Activated CD4-positive, alpha-beta T cell treated with anti-CD3 and anti-CD28 coated beads, Interleukin-2, amount 10 ng/mL, durations not matched to agents 7 days and 5 days (primary cell): ENCODE measurements around the gene RIF1. TPM values are rescaled to one million over a fixed set of nuclear protein-coding genes. Genes with fewer than 3 reads are reported as not detected.

Experiments used
- CTCF ChIA-PET: fragments of 350-600 bp; sonication (Branson Sonifier 250); formaldehyde crosslinking; loops from one replicate; lab custom pipeline; 2021; ENCODE audit warnings: antibody characterized with exemption; lab: Charles Lee
- POLR2A ChIA-PET: fragments of 350-600 bp; sonication (Branson Sonifier 250); formaldehyde crosslinking; loops from one replicate; lab custom pipeline; 2021; ENCODE audit warnings: antibody characterized with exemption; lab: Charles Lee
- DNase-seq: peaks from one replicate; pipeline ENCODE4 v3.0.0-alpha.2; 2020
- H3K27ac Mint-ChIP-seq: one replicate; pipeline ENCODE4 v1.8.0; 2021; ENCODE audit warnings: mild to moderate bottlenecking, moderate library complexity, mixed read lengths
- H3K27me3 Mint-ChIP-seq: one replicate; pipeline ENCODE4 v1.8.0; 2021; ENCODE audit warnings: mixed read lengths
- H3K36me3 Mint-ChIP-seq: one replicate; pipeline ENCODE4 v1.8.0; 2021; ENCODE audit warnings: low read depth, mixed read lengths
- H3K4me1 Mint-ChIP-seq: one replicate; pipeline ENCODE4 v1.8.0; 2021; ENCODE audit warnings: mixed read lengths
- H3K4me3 Mint-ChIP-seq: one replicate; pipeline ENCODE4 v1.8.0; 2021; ENCODE audit warnings: mild to moderate bottlenecking, moderate library complexity, mixed read lengths
- H3K9me3 Mint-ChIP-seq: one replicate; pipeline ENCODE4 v1.8.0; 2021; ENCODE audit warnings: mixed read lengths
- total RNA-seq, 2 experiments: library from RNA; stranded (reverse); gene quantifications; one replicate each; pipeline ENCODE4 v1.2.3, GENCODE V29; 2021

The RIF1 gene
- total RNA-seq, 2 experiments from 2014 or later, result 57.1 to 57.3 TPM

- DNase-seq, result no peak
- Mint-ChIP-seq H3K9me3 (no peaks in the 10 kb centered on the region), H3K4me1 (peaks cover 16% of the 10 kb centered on the region), H3K27ac (no peak overlapping the region), H3K27me3 (no peaks in the 10 kb centered on the region), H3K4me3 (no peak overlapping the region), H3K36me3 (peaks cover 57% of the 10 kb centered on the region)
- ChIA-PET CTCF (interaction anchor here (0.8 kb wide), 1 partner anchor 116 kb away, joined by 4 read pairs; no protein-coding TSS in a partner anchor), POLR2A (no interaction called here)
These were observed 74.4 kb downstream of the RIF1 start for GRCh38 chr2:151484100-151484499.

DNA sequence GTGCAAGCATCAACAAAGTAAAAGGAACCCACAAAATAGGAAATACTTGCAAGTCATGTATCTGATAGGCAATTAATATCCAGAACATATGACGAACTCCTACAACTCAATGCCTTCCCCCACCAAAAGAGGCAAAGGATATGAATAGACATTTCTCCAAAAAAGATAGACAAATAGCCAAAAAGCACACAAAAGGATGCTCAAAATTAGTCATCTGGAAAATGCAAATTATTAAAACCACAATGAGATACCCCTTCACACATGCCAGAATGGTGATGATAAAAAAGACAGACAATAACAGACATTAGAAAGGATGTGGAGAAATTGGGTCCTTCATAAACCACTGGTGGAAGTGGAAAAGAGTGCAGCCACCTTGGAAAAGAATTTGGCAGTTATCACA lies 76.4 kb downstream of the RIF1 start:
- Mint-ChIP-seq H3K27me3 (no peaks in the 10 kb centered on the region), H3K27ac (no peak overlapping the region), H3K9me3 (no peaks in the 10 kb centered on the region), H3K36me3 (peaks cover 48% of the 10 kb centered on the region), H3K4me1 (peaks cover 11% of the 10 kb centered on the region), H3K4me3 (no peak overlapping the region)
- ChIA-PET POLR2A (no interaction called here), CTCF (no interaction called here)
- DNase-seq, result no peak

DNA sequence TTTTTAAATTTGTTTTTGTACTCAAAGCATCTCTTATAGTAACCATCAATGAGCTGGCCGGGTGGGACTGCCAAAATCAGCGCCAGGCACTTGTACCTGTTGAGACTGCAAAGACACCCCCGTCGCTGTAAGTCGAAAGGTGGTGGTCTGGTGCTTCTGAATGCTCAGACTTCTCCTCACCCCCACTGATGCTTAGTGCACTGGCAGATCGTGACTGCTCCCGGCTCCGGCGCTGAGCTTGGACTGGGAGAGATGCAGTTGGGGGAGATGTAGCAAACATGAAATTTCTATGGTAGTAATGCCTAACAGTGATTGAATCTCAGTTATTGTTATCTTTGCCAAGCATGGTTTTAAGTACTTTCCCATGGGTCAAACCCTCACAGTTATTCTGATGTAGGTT lies 80.6 kb downstream of the RIF1 start:
- H3K27me3 Mint-ChIP-seq, result no peaks in the 10 kb centered on the region
- H3K9me3 Mint-ChIP-seq, result no peaks in the 10 kb centered on the region
- DNase-seq, result no peak
- no peaks in the 10 kb centered on the region for H3K4me1 Mint-ChIP-seq
- peaks cover 16% of the 10 kb centered on the region for H3K36me3 Mint-ChIP-seq
- CTCF ChIA-PET, result no interaction called here
- H3K27ac Mint-ChIP-seq, result no peak overlapping the region
- POLR2A ChIA-PET, result no interaction called here
- no peak overlapping the region for H3K4me3 Mint-ChIP-seq

DNA sequence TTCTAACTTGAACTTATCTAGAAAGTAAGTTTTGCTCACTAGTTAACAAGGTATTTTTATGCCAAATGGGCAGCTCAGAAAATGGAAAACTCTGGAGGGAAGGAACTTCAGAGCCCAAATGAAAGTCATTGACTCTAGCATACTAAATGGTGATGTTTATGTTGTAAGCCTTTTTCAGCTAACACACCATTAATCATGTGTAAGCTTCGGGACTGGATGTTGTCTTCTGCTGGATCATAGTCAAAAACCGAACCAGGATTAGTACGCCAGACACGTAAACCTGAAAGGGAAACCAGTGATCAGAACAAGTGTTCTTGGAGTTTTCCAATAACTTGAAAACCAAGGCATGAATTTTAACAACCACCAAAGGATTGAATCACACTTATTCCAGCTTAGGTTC lies 81.8 kb downstream of the RIF1 start:
- H3K4me3 Mint-ChIP-seq, result no peak overlapping the region
- no peaks in the 10 kb centered on the region for H3K9me3 Mint-ChIP-seq
- no peaks in the 10 kb centered on the region for H3K4me1 Mint-ChIP-seq
- peaks cover 8% of the 10 kb centered on the region for H3K36me3 Mint-ChIP-seq
- H3K27ac Mint-ChIP-seq, result no peak overlapping the region
- no peak for DNase-seq
- ChIA-PET POLR2A (no interaction called here), CTCF (no interaction called here)
- no peaks in the 10 kb centered on the region for H3K27me3 Mint-ChIP-seq

DNA sequence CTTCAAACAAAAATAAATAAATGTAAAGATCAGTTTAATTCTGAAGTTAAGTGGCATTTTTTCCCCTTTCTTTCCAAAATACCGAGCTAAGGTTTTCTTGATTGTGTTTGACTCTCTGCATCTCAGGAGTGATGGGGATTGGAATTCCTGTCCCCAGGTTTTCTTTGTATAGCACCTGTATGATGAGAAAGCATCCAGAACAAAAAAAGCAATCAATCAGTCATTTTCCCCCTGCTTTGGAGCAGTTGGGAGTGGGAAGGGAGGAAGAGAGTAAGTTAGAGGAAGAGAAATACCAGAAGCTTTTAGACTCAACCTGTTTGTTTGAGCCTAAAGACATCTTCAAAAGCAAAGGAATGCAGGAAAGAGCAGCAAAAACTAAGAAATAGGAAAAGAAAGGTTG lies 88.5 kb downstream of the RIF1 start:
- Mint-ChIP-seq H3K27me3 (no peaks in the 10 kb centered on the region), H3K9me3 (no peaks in the 10 kb centered on the region), H3K36me3 (peaks cover 2% of the 10 kb centered on the region), H3K4me3 (no peak overlapping the region), H3K4me1 (no peaks in the 10 kb centered on the region), H3K27ac (no peak overlapping the region)
- POLR2A ChIA-PET, result no interaction called here
- CTCF ChIA-PET, result no interaction called here
- DNase-seq, result no peak

DNA sequence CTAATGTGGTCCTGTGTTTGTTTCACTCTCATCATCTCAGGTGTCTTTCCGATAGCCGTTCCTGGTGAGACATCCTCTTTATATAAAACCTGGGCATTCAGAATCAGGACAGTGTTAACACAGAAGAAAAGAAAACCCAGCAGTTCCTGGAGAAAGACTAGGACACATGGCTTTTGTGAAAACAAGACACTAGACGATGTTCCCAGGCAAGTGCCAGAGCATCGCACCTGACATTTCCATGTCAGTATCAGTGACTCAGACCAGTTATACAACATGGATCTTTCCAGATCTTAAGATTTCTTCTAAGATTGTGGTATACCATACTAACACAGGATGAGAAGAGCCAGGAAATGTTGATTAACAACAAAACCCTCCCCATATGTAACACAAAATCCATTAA lies 96.5 kb downstream of the RIF1 start:
- POLR2A ChIA-PET, result no interaction called here
- no peak for DNase-seq
- H3K27ac Mint-ChIP-seq, result no peak overlapping the region
- H3K4me3 Mint-ChIP-seq, result no peak overlapping the region
- no peaks in the 10 kb centered on the region for H3K4me1 Mint-ChIP-seq
- no peaks in the 10 kb centered on the region for H3K27me3 Mint-ChIP-seq
- H3K36me3 Mint-ChIP-seq, result no peaks in the 10 kb centered on the region
- CTCF ChIA-PET, result interaction anchor here (1.2 kb wide), 1 partner anchor 12 kb away, joined by 3 read pairs; no protein-coding TSS in a partner anchor
- no peaks in the 10 kb centered on the region for H3K9me3 Mint-ChIP-seq

DNA sequence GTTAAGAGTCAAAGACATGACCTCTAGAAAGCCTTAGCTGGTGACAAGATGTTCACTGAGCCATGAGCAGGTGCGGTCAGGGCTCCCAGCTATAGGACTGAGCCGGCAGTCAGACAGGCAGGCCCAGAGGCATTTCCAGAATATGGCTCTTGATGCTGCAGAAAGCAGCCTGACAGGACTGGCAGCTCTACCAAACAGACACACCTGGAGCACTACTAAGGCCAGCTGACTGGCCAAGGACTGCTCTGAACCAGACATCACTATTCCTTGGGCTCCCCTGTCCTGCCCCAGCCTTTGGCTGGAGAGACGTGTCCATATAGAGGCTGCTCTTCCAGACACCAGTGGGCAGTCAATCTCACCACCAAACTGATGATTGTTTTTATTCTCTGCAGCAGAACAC lies 98.8 kb downstream of the RIF1 start:
- Mint-ChIP-seq H3K9me3 (no peaks in the 10 kb centered on the region), H3K4me3 (no peak overlapping the region), H3K36me3 (no peaks in the 10 kb centered on the region), H3K4me1 (no peaks in the 10 kb centered on the region), H3K27ac (no peak overlapping the region), H3K27me3 (no peaks in the 10 kb centered on the region)
- ChIA-PET CTCF (no interaction called here), POLR2A (no interaction called here)
- no peak for DNase-seq

- no peak for DNase-seq
- Mint-ChIP-seq H3K27me3 (no peaks in the 10 kb centered on the region), H3K4me1 (no peaks in the 10 kb centered on the region), H3K9me3 (no peaks in the 10 kb centered on the region), H3K27ac (no peak overlapping the region), H3K36me3 (no peaks in the 10 kb centered on the region), H3K4me3 (no peak overlapping the region)
- ChIA-PET POLR2A (no interaction called here), CTCF (interaction anchor here (0.8 kb wide), 1 partner anchor 12 kb away, joined by 3 read pairs; no protein-coding TSS in a partner anchor)
These were observed 109.1 kb downstream of the RIF1 start for GRCh38 chr2:151518802-151519201.

DNA sequence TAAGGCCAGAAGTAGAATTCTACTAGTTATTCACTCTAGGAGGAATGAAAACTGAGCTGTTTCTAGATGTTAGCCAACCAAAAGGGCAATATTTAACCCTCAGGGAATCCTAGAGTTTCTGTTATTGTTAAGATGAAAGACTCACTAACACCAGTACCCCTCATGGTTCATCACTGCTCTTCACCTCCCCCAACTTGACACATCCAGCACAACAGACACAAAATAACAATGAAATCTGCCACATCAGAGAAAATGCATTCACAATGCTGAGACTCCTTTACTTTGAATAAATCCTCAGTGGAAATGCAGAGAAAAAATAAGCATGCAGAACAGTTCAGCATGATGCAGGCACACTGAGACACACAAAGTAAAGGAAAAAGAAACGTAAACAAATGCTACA lies 111.3 kb downstream of the RIF1 start:
- no peaks in the 10 kb centered on the region for H3K27me3 Mint-ChIP-seq
- CTCF ChIA-PET, result no interaction called here
- no peaks in the 10 kb centered on the region for H3K36me3 Mint-ChIP-seq
- H3K4me3 Mint-ChIP-seq, result no peak overlapping the region
- no peaks in the 10 kb centered on the region for H3K4me1 Mint-ChIP-seq
- no peaks in the 10 kb centered on the region for H3K9me3 Mint-ChIP-seq
- no peak overlapping the region for H3K27ac Mint-ChIP-seq
- no peak for DNase-seq
- POLR2A ChIA-PET, result no interaction called here

GRCh38 chr2:151522556-151522955 lies 112.9 kb downstream of the RIF1 start:
- H3K4me1 Mint-ChIP-seq, result no peaks in the 10 kb centered on the region
- CTCF ChIA-PET, result no interaction called here
- no peak overlapping the region for H3K27ac Mint-ChIP-seq
- H3K27me3 Mint-ChIP-seq, result no peaks in the 10 kb centered on the region
- POLR2A ChIA-PET, result no interaction called here
- H3K9me3 Mint-ChIP-seq, result no peaks in the 10 kb centered on the region
- DNase-seq, result no peak
- H3K36me3 Mint-ChIP-seq, result no peaks in the 10 kb centered on the region
- no peak overlapping the region for H3K4me3 Mint-ChIP-seq

DNA sequence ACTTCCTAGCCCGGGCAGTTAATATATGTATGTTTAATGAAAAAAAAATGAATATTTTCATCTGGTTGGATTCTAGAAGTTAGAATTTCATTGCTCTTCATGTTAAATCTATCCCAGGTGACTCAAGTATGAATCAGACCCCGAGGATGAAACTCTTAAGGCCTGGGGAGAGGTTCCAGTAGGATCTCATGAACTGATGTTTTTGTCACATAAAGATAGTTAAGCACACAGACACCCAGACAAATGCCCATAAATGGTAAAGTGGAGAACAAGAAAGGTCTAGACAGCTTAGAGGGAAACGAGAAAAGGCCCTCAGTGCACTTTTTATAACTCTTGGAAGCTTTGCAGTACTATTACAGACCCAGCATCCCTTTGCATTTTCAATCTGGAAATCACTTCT lies 114.1 kb downstream of the RIF1 start:
- no peak overlapping the region for H3K27ac Mint-ChIP-seq
- POLR2A ChIA-PET, result no interaction called here
- no peaks in the 10 kb centered on the region for H3K9me3 Mint-ChIP-seq
- CTCF ChIA-PET, result no interaction called here
- H3K27me3 Mint-ChIP-seq, result no peaks in the 10 kb centered on the region
- no peaks in the 10 kb centered on the region for H3K36me3 Mint-ChIP-seq
- no peak for DNase-seq
- H3K4me1 Mint-ChIP-seq, result no peaks in the 10 kb centered on the region
- no peak overlapping the region for H3K4me3 Mint-ChIP-seq

DNA sequence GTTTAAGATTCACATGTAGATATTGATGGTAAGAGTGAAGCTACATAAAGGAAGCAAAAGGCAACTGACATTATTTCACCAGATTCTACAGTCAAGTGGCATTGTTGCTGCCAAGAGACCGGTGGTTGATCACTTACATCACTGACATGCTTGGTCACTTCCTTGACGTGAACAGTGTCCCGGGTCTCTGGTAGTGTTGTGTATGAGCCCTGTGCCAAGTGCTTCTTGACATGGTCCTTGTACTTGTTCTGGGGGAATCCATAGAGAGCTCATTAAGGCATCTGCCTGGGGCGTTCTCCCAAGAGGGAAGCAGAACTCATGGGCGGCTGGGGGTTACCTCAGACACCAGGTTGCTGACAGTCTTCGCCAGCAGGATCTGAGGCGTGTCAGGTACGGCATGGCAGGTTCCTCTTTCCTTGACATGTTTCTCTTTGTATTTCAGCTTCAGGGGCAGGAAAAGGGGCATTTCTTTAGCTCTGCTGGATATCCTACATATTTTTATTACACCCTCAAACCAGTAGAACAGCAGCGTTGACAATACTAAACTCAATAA lies 116.2 kb downstream of the RIF1 start:
- ChIA-PET POLR2A (interaction anchor here (0.6 kb wide), 1 partner anchor 177 kb away, joined by 3 read pairs; no protein-coding TSS in a partner anchor), CTCF (interaction anchor here (1.0 kb wide), 1 partner anchor 18 kb away, joined by 3 read pairs; no protein-coding TSS in a partner anchor)
- no peak overlapping the region for H3K4me3 Mint-ChIP-seq
- H3K36me3 Mint-ChIP-seq, result no peaks in the 10 kb centered on the region
- H3K9me3 Mint-ChIP-seq, result no peaks in the 10 kb centered on the region
- H3K27ac Mint-ChIP-seq, result no peak overlapping the region
- no peak for DNase-seq
- H3K4me1 Mint-ChIP-seq, result no peaks in the 10 kb centered on the region
- H3K27me3 Mint-ChIP-seq, result no peaks in the 10 kb centered on the region

GRCh38 chr2:151526572-151527090 lies 116.9 kb downstream of the RIF1 start:
- ChIA-PET CTCF (interaction anchor here (0.6 to 1.0 kb wide), 2 partner anchors 17 to 72 kb away, joined by 3 read pairs; no protein-coding TSS in a partner anchor), POLR2A (no interaction called here)
- H3K27ac Mint-ChIP-seq, result no peak overlapping the region
- no peaks in the 10 kb centered on the region for H3K4me1 Mint-ChIP-seq
- no peak for DNase-seq
- no peaks in the 10 kb centered on the region for H3K27me3 Mint-ChIP-seq
- no peaks in the 10 kb centered on the region for H3K36me3 Mint-ChIP-seq
- H3K9me3 Mint-ChIP-seq, result no peaks in the 10 kb centered on the region
- no peak overlapping the region for H3K4me3 Mint-ChIP-seq
